GM12878 (cell line): ENCODE measurements around the gene DNTTIP2. TPM values are rescaled to one million over a fixed set of nuclear protein-coding genes. Genes with fewer than 3 reads are reported as not detected.

Source experiments
- ATF2 ChIP-seq: IDR thresholded peaks from 2 replicates; pipeline ENCODE4 v1.6.1; 2012; ENCODE audit warnings: low read length, inconsistent platforms
- DPF2 ChIP-seq: fragments of 450-650 bp; IDR thresholded peaks from 2 replicates; pipeline ENCODE4 v1.6.1; 2017; ENCODE audit warnings: mild to moderate bottlenecking
- IRF3 ChIP-seq: fragments of 450-650 bp; IDR thresholded peaks from 2 replicates; pipeline ENCODE4 v1.6.1; 2014; ENCODE audit warnings: mild to moderate bottlenecking
- MEF2B ChIP-seq: fragments of 450-650 bp; IDR thresholded peaks from 2 replicates; pipeline ENCODE4 v1.6.1; 2018; ENCODE audit warnings: mild to moderate bottlenecking, moderate library complexity; ENCODE audit not compliant: partially characterized antibody, poor library complexity, severe bottlenecking
- MXI1 ChIP-seq: fragments of 150-350 bp; IDR thresholded peaks from 2 replicates; pipeline ENCODE4 v1.6.1; 2011; ENCODE audit warnings: low read depth, mild to moderate bottlenecking, inconsistent platforms, low read length, improper control_type of control experiment
- RELB ChIP-seq: fragments of 450-650 bp; IDR thresholded peaks from 2 replicates; pipeline ENCODE4 v1.6.1; 2017; ENCODE audit warnings: low read depth, mild to moderate bottlenecking, moderate library complexity
- RFX5 ChIP-seq: IDR thresholded peaks from 2 replicates; pipeline ENCODE4 v1.6.1; 2011; ENCODE audit warnings: low read depth, low read length, improper control_type of control experiment
- SIN3A ChIP-seq: IDR thresholded peaks from 2 replicates; pipeline ENCODE4 v1.6.1; 2012; ENCODE audit warnings: low read depth, low read length, improper control_type of control experiment
- ZBTB33 ChIP-seq: fragments of 450-650 bp; IDR thresholded peaks from 2 replicates; pipeline ENCODE4 v1.6.1; 2017; ENCODE audit warnings: mild to moderate bottlenecking
- ZNF217 ChIP-seq: fragments of 450-650 bp; IDR thresholded peaks from 2 replicates; pipeline ENCODE4 v1.6.1; 2017; ENCODE audit warnings: antibody characterized with exemption, mild to moderate bottlenecking
- polyA plus RNA-seq, 11 experiments: library from polyadenylated mRNA; depleted of rRNA in 4 of 11; unstranded in 6 of 11; stranded (reverse) in 5 of 11; fragments of >200 nt; fragmentation: Nextera tagmentation in 4 of 11; fragmentation: Illumina TruSeq in 1 of 11; extraction: Ambion mirVana in 4 of 11; extraction: Trizol in 1 of 11; gene quantifications; 1 replicate in 1 of 11; 2 replicates in 10 of 11; pipeline versions ENCODE4 v1.2.1 to v1.2.3, GENCODE V29; 2011 to 2016; ENCODE audit warnings: inconsistent platforms in 2 of 11, missing spikeins in 2 of 11, low read depth in 1 of 11
- total RNA-seq, 4 experiments: library from RNA; depleted of rRNA in 3 of 4; stranded (reverse); fragments of >200 nt in 3 of 4; fragmentation: Illumina TruSeq in 1 of 4; extraction: Trizol in 1 of 4; gene quantifications; 2 replicates each; pipeline versions ENCODE4 v1.2.1 to v1.2.3, GENCODE V29; 2013 to 2021

Gene DNTTIP2
- total and polyA plus RNA-seq, 10 of the 15 experiments (the other 5 are each of a cell fraction or from before 2014, with no cell fraction given), result 34.3 to 99.2 (median 74.9) TPM

GRCh38 chr1:93847811-93848288, 31.2 kb downstream of the DNTTIP2 start (continued):
- TF ChIP-seq ZBTB33 (no peak), RFX5 (no peak), MEF2B (peak; percentile 4), ZNF217 (peak; percentile 24; the same call in 1 of the 2 replicates), SIN3A (no peak), DPF2 (no peak; the same call in 1 of the 2 replicates), IRF3 (0 out of 2 replicates have a peak, but pooled peaks have one; percentile 16), ATF2 (no peak), MXI1 (0 out of 2 replicates have a peak, but pooled peaks have one; percentile 20), RELB (no peak)
